Measurements from ENCODE around the gene BEGAIN.

GRCh38 chr14:100633406-100633805 is 46.2 kb upstream of the BEGAIN start:
- TF ChIP-seq, protein P1, sequence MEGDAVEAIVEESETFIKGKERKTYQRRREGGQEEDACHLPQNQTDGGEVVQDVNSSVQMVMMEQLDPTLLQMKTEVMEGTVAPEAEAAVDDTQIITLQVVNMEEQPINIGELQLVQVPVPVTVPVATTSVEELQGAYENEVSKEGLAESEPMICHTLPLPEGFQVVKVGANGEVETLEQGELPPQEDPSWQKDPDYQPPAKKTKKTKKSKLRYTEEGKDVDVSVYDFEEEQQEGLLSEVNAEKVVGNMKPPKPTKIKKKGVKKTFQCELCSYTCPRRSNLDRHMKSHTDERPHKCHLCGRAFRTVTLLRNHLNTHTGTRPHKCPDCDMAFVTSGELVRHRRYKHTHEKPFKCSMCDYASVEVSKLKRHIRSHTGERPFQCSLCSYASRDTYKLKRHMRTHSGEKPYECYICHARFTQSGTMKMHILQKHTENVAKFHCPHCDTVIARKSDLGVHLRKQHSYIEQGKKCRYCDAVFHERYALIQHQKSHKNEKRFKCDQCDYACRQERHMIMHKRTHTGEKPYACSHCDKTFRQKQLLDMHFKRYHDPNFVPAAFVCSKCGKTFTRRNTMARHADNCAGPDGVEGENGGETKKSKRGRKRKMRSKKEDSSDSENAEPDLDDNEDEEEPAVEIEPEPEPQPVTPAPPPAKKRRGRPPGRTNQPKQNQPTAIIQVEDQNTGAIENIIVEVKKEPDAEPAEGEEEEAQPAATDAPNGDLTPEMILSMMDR (IDR thresholded peaks at IDR 0.05; ENCODE audit: insufficient read depth, low read depth, low read length): no peak
- no peak for TF ChIP-seq EZH2 (IDR thresholded peaks at IDR 0.05; ENCODE audit: insufficient read depth, low read length)

Measured in astrocyte (in vitro differentiated cells and primary cell).